Uterus (tissue), 4 donors: ENCODE data around the gene CENPW. TPM values are rescaled to one million over a fixed set of nuclear protein-coding genes. Genes with fewer than 3 reads are reported as not detected.

Experiments
- DNase-seq, 2 donors: peaks; one replicate each; pipeline ENCODE4 v3.0.0-alpha.2; 2019 to 2020
- H3K27ac ChIP-seq, 2 donors: fragments of 200-600 bp; sonication (generic); 1 replicate in 1 of 2; 2 replicates in 1 of 2; pipeline ENCODE4 v1.5.1; 2016 to 2018
- H3K27me3 ChIP-seq, 2 donors: fragments of 200-600 bp; sonication (generic); one replicate each; pipeline ENCODE4 v1.5.1; 2018 to 2019; ENCODE audit warnings: control low read depth in 1 of 2
- H3K36me3 ChIP-seq, 2 donors: fragments of 200-600 bp; sonication (generic); one replicate each; pipeline ENCODE4 v1.5.1; 2019; ENCODE audit warnings: control low read depth in 1 of 2
- H3K4me1 ChIP-seq, 2 donors: fragments of 200-600 bp; sonication (generic); one replicate each; pipeline ENCODE4 v1.5.1; 2018 to 2019; ENCODE audit warnings: control low read depth in 1 of 2
- H3K4me3 ChIP-seq, 2 donors: fragments of 200-600 bp; sonication (generic); 1 replicate in 1 of 2; 2 replicates in 1 of 2; pipeline ENCODE4 v1.5.1; 2018 to 2019; ENCODE audit warnings: mild to moderate bottlenecking in 1 of 2
- H3K9me3 ChIP-seq, 2 donors: fragments of 200-600 bp; sonication (generic); one replicate each; pipeline ENCODE4 v1.5.1; 2019; ENCODE audit warnings: control low read depth in 1 of 2
- POLR2A ChIP-seq, 2 donors: fragments of 450-650 bp; IDR thresholded peaks; one replicate each; pipeline ENCODE4 v1.6.1; 2016; ENCODE audit warnings: antibody characterized with exemption in 2 of 2, mild to moderate bottlenecking in 1 of 2, moderate library complexity in 1 of 2
- intact Hi-C: fragments of 100-400 bp; cut with DNase I; formaldehyde crosslinking; loops from one replicate; pipeline ENCODE4 v1.15.1; 2023; ENCODE audit warnings: low total_unique reads
- total RNA-seq, 4 donors: library from RNA; depleted of rRNA in 3 of 4; stranded (reverse); fragments of >200 nt in 3 of 4; gene quantifications; one replicate each; pipeline versions ENCODE4 v1.1.0 to v1.2.4, GENCODE V29; 2014 to 2023
- TF ChIP-seq, protein P1 (sequence below), 4 experiments: fragments of 200-600 bp in 2 of 4; fragments of 450-650 bp in 2 of 4; sonication (generic) in 2 of 4; IDR thresholded peaks; one replicate each; pipeline ENCODE4 v1.5.1; 2016 to 2019; ENCODE audit warnings: antibody characterized with exemption in 4 of 4, mild to moderate bottlenecking in 2 of 4, moderate library complexity in 1 of 4
- donor health status: DM: yes; HTN: yes; CAD: no.

The CENPW gene
- total RNA-seq: 10 to 100 TPM in 2 of 4 donors, not detected in 2; 12.2 to 13.4 TPM

DNA sequence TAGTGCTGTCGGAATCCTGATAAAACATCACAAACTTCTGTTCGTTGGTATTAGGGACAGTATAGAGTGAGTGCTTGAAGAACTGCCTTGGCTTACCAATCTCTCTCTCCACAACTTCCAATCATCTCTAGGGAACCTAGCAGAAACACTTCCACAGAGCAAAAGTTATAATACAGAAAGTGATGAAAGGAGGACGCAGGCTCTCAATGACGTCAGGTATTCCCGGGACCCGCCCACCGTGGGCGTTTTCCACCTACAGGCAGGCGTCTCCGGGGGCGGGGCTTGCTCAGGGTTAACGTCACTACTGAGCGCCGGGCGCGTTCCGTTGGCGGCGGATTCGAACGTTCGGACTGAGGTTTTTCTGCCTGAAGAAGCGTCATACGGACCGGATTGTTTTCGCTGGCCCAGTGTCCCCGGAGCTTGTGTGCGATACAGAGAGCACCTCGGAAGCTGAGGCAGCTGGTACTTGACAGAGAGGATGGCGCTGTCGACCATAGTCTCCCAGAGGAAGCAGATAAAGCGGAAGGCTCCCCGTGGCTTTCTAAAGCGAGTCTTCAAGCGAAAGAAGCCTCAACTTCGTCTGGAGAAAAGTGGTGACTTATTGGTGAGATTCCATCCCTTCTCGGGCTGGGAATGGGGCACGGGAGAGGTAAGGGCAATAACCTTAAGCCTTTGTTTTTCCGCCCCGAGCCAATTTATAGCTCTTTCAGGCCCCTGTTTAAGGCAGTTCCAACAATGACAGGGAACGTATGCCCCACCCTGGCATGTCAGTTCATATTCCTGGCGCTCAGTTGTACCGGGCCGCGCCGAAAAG, at the start of gene CENPW:
TSS of gene CENPW (plus strand) at position 320 of the 814 bp plus-strand sequence. CDS start at position 479, 159 bp downstream.
- Histone ChIP-seq H3K36me3 (no peaks in the 10 kb centered on the region), H3K27ac (peak within 1 kb of the TSS; percentile 69 to 74), H3K27me3 (no peaks in the 10 kb centered on the region), H3K4me1 (peaks cover 5 to 17% of the 10 kb centered on the region in 2 donors), H3K4me3 (peak within 1 kb of the TSS; percentile 49 to 67), H3K9me3 (no peaks in the 10 kb centered on the region)
- peak; percentile 81 to 84 for DNase-seq
- intact Hi-C loops: no loop called here
- TF ChIP-seq, protein P1, sequence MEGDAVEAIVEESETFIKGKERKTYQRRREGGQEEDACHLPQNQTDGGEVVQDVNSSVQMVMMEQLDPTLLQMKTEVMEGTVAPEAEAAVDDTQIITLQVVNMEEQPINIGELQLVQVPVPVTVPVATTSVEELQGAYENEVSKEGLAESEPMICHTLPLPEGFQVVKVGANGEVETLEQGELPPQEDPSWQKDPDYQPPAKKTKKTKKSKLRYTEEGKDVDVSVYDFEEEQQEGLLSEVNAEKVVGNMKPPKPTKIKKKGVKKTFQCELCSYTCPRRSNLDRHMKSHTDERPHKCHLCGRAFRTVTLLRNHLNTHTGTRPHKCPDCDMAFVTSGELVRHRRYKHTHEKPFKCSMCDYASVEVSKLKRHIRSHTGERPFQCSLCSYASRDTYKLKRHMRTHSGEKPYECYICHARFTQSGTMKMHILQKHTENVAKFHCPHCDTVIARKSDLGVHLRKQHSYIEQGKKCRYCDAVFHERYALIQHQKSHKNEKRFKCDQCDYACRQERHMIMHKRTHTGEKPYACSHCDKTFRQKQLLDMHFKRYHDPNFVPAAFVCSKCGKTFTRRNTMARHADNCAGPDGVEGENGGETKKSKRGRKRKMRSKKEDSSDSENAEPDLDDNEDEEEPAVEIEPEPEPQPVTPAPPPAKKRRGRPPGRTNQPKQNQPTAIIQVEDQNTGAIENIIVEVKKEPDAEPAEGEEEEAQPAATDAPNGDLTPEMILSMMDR (IDR thresholded peaks at IDR 0.05): no peak

DNA sequence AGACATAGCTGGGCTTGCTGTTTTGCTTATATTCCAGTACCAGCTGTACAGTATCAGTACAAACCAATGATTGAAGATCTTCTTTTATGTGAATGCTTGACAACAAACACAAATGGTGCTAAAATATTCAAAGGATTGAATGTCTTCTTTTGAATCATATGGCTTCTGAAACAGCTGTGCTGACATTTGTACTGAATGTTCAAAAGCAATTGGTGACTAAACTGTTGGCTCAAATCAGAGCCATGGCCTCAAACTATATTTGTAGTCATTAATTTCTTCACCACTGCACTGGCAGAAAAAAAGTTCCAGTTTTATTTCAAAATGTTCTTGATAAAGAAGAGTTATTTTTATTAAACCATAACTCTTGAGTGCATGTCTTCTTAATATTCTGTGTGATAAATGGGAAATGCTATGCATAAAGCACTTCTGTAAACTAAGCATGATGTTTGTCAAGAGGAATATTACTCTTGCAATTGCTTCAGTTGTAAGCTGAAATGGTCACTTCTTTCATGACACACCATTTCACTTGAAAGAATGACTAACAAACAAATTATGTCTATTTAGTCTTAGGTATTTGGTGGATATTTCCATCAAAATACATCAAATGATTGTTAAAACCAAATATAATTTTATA, 45.9 kb upstream of the CENPW start:
- H3K9me3 ChIP-seq: no peaks in the 10 kb centered on the region
- no peaks in the 10 kb centered on the region for H3K36me3 ChIP-seq
- no peaks in the 10 kb centered on the region for H3K27me3 ChIP-seq
- no peak overlapping the region for H3K4me3 ChIP-seq
- intact Hi-C loops: no loop called here
- no peak for DNase-seq
- no peak for TF ChIP-seq POLR2A (IDR thresholded peaks at IDR 0.05)
- TF ChIP-seq, protein P1 (IDR thresholded peaks at IDR 0.05): no peak
- no peaks in the 10 kb centered on the region for H3K4me1 ChIP-seq
- no peak overlapping the region for H3K27ac ChIP-seq

DNA sequence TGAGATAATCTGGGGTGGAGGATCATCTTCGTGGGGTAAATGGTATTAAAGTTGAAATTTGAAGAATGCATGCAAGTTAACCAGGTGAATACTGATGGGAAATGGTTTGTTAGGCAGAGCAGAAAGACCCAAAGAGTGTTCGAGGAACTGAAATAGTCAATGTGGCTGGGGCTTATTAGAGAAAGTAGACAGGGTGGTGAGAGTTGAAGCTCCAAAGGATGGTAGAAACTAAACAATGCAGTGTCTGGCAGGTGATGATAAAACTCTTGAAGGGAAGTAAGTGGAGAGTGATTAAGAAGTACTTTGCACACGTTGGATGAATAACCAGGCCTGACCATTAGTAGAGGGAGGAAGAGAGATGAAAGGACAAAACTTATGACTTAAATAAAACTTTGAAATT, 39.8 kb upstream of the CENPW start:
- H3K27me3 ChIP-seq: no peaks in the 10 kb centered on the region
- no peaks in the 10 kb centered on the region for H3K9me3 ChIP-seq
- H3K36me3 ChIP-seq: no peaks in the 10 kb centered on the region
- H3K27ac ChIP-seq: no peak overlapping the region
- DNase-seq: no peak
- no peaks in the 10 kb centered on the region for H3K4me1 ChIP-seq
- H3K4me3 ChIP-seq: no peak overlapping the region
- intact Hi-C loops: no loop called here
- TF ChIP-seq, protein P1 (IDR thresholded peaks at IDR 0.05): no peak
- TF ChIP-seq POLR2A (IDR thresholded peaks at IDR 0.05): no peak

DNA sequence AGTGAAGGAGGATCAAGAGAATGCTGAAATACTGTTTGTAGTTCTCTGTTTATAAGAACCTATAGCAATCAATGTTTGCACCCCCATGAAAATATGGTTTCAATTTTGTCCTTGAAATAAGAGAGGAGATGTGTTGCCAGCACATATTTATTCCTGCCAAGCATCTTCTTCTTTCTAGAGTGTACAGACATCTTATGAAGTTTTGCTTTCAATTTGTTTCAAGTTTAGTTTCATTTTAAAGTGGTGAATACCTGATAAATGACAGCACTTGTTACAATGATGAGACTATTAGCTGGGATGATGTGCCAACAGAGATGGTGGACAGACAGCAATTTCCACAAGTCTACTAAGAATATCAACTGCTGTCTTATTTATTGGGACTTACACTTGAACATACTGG, 39.2 kb upstream of the CENPW start:
- Histone ChIP-seq H3K36me3 (no peaks in the 10 kb centered on the region), H3K9me3 (no peaks in the 10 kb centered on the region)

More for the DNA sequence above, 39.2 kb upstream of the CENPW start:
- Histone ChIP-seq H3K27me3 (no peaks in the 10 kb centered on the region), H3K4me3 (no peak overlapping the region), H3K4me1 (no peaks in the 10 kb centered on the region), H3K27ac (no peak overlapping the region)
- TF ChIP-seq, protein P1 (IDR thresholded peaks at IDR 0.05): no peak
- TF ChIP-seq POLR2A (IDR thresholded peaks at IDR 0.05): no peak
- intact Hi-C loops: no loop called here
- DNase-seq: no peak
